Aorta (tissue), 5 donors: ENCODE data around the gene PHIP. TPM values are rescaled to one million over a fixed set of nuclear protein-coding genes. Genes with fewer than 3 reads are reported as not detected.

Source experiments
- ATAC-seq: fragments of 200-7000 bp; cut with Tn5 transposase; one replicate; pipeline ENCODE4 v1.9.1; 2022; ENCODE audit warnings: moderate library complexity; ENCODE audit not compliant: low FRiP score
- DNase-seq, 2 donors: peaks; one replicate each; pipeline ENCODE4 v3.0.0-alpha.2; 2020
- H3K27ac ChIP-seq, 2 donors: one replicate each; pipeline ENCODE4 v1.5.1; 2013; ENCODE audit warnings: low read length in 2 of 2, mild to moderate bottlenecking in 2 of 2, moderate library complexity in 2 of 2, control low read depth in 1 of 2, inconsistent platforms in 1 of 2, low read depth in 1 of 2
- H3K27me3 ChIP-seq, 2 donors: one replicate each; pipeline ENCODE4 v1.6.1; 2013; ENCODE audit warnings: control low read depth in 1 of 2, low read length in 1 of 2, mild to moderate bottlenecking in 1 of 2, moderate library complexity in 1 of 2; ENCODE audit not compliant: insufficient read depth in 2 of 2, control insufficient read depth in 1 of 2
- H3K36me3 ChIP-seq, 2 donors: one replicate each; pipeline ENCODE4 v1.6.1; 2013; ENCODE audit warnings: control low read depth in 1 of 2, low read length in 1 of 2, mild to moderate bottlenecking in 1 of 2; ENCODE audit not compliant: insufficient read depth in 2 of 2, control insufficient read depth in 1 of 2
- H3K4me1 ChIP-seq, 2 donors: one replicate each; pipeline ENCODE4 v1.6.1; 2013; ENCODE audit warnings: low read length in 2 of 2, control low read depth in 1 of 2, mild to moderate bottlenecking in 1 of 2, moderate library complexity in 1 of 2; ENCODE audit not compliant: insufficient read depth in 2 of 2, control insufficient read depth in 1 of 2
- H3K4me3 ChIP-seq, 2 donors: one replicate each; pipeline ENCODE4 v1.5.1; 2013; ENCODE audit warnings: low read length in 2 of 2, control low read depth in 1 of 2, mild to moderate bottlenecking in 1 of 2
- H3K9me3 ChIP-seq: one replicate; pipeline ENCODE4 v1.6.1; 2013; ENCODE audit warnings: mild to moderate bottlenecking, low read length; ENCODE audit not compliant: control insufficient read depth
- WGBS, 2 donors: extraction: QIAGEN DNeasy Blood & Tissue Kit; methylation state at CpG; one replicate each; pipeline ENCODE4 v1.1.7; 2013; 5-methylcytosine and 5-hydroxymethylcytosine counted together
- intact Hi-C, 2 donors: fragments of 100-400 bp; cut with DNase I; formaldehyde crosslinking; loops; one replicate each; pipeline versions ENCODE4 v1.14.2 to v1.15.0; 2022
- polyA plus RNA-seq, 2 donors: library from polyadenylated mRNA; stranded (reverse); fragments of 200-250 nt; gene quantifications; one replicate each; pipeline ENCODE4 v1.2.3, GENCODE V29; 2013
- total RNA-seq, 2 donors: library from RNA; stranded (reverse); fragmentation: NEBNext Ultra II Directional; extraction: Animal tissue kit (Norgen Biotek cat#: 25700); gene quantifications; one replicate each; pipeline ENCODE4 v1.2.1, GENCODE V29; 2021
- donor health status: healthy with polysubstance abuse.
- donor health status: Bipolar disorder and iron deficiency.
- donor health status: DM: no; HTN: no; CAD: no.
- donor health status: DM: no; HTN: no; CAD: no.
- donor health status: DM: yes; HTN: yes; CAD: no.

The PHIP gene
- total and polyA plus RNA-seq, 4 donors: 2.9 to 38.0 (median 21.0) TPM

DNA sequence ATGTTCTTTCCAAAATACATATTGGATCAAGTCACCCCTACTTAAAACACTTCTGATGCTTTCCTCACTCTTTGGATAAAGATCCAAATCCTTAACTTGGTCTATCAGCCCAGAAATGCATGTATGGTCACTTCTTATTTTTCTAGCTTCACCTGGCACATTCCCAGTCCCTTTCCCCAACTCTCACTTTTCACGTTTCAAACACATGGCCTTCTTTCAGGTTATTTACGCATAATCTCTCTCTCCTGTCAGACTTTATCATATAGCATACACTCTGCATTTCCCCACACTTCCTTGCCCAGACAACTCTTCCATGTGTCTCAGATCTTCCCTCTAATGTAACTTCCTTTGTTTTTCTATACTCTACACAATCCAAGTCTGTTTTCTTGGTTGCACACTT is 12.8 kb downstream of the PHIP start:
- DNase-seq (no peak), ATAC-seq (no peak)
- H3K9me3 ChIP-seq: no peaks in the 10 kb centered on the region
- H3K27ac ChIP-seq: no peak overlapping the region
- WGBS, 2 donors: 53 to 58% methylated on average over 2 of the region's 2 CpGs
- no peaks in the 10 kb centered on the region for H3K36me3 ChIP-seq
- intact Hi-C loops: no loop called here
- no peak overlapping the region for H3K4me3 ChIP-seq
- H3K4me1 ChIP-seq: peaks cover 5 to 8% of the 10 kb centered on the region in 2 donors
- no peaks in the 10 kb centered on the region for H3K27me3 ChIP-seq

GRCh38 chr6:79064635-79065034 is 13.4 kb downstream of the PHIP start:
- H3K4me1 ChIP-seq: peaks cover 5 to 8% of the 10 kb centered on the region in 2 donors
- intact Hi-C loops: no loop called here

DNA sequence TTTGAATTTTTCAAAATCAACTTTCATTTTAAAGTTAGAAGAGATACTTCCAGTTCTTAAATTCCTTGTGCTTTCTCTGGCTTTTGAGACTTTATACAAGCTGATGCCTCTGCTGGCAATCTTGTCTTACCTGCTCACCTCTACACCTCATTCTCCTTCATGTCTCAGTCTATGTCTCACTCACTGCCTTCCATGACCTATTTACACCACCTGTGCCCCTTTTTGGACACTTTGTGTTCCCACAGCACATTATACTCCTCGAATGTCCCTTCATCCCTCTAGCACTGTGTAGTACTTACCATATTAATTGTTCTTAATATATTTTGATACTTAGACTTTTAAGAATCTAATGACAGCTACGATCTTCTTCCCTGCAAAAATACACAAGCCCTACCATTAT is 15.3 kb downstream of the PHIP start:
- Histone ChIP-seq H3K36me3 (no peaks in the 10 kb centered on the region), H3K4me1 (peaks cover 5% of the 10 kb centered on the region in 2 donors), H3K27ac (peak overlapping the region in 1 of 2 donors; percentile 36), H3K27me3 (no peaks in the 10 kb centered on the region), H3K9me3 (no peaks in the 10 kb centered on the region), H3K4me3 (no peak overlapping the region)
- intact Hi-C loops: no loop called here
- no peak for ATAC-seq
- 90 to 95% methylated on average over 2 of the region's 2 CpGs for WGBS, 2 donors
- DNase-seq: no peak

More at GRCh38 chr6:79064635-79065034, 13.4 kb downstream of the PHIP start:
- no peak for ATAC-seq
- Histone ChIP-seq H3K27ac (no peak overlapping the region), H3K4me3 (no peak overlapping the region), H3K36me3 (no peaks in the 10 kb centered on the region), H3K27me3 (no peaks in the 10 kb centered on the region), H3K9me3 (no peaks in the 10 kb centered on the region)
- DNase-seq: no peak

GRCh38 chr6:79057746-79058145 is 20.3 kb downstream of the PHIP start:
- H3K9me3 ChIP-seq: no peaks in the 10 kb centered on the region
- intact Hi-C loops: no loop called here
- H3K4me3 ChIP-seq: no peak overlapping the region
- no peak overlapping the region for H3K27ac ChIP-seq
- ATAC-seq (no peak), DNase-seq (no peak)
- 97 to 100% methylated on average over 1 of the region's 1 CpG for WGBS, 2 donors
- H3K36me3 ChIP-seq: no peaks in the 10 kb centered on the region
- H3K27me3 ChIP-seq: no peaks in the 10 kb centered on the region
- H3K4me1 ChIP-seq: peaks cover 0 to 1% of the 10 kb centered on the region in 2 donors

GRCh38 chr6:79056226-79056625 is 21.8 kb downstream of the PHIP start:
- H3K4me1 ChIP-seq: no peaks in the 10 kb centered on the region
- H3K36me3 ChIP-seq: peaks cover 0 to 2% of the 10 kb centered on the region in 2 donors
- intact Hi-C loops: no loop called here
- H3K27ac ChIP-seq: no peak overlapping the region
- no peak for ATAC-seq
- no peak for DNase-seq
- H3K27me3 ChIP-seq: no peaks in the 10 kb centered on the region
- WGBS, 2 donors: 82 to 91% methylated on average over 1 of the region's 1 CpG
- no peak overlapping the region for H3K4me3 ChIP-seq
- no peaks in the 10 kb centered on the region for H3K9me3 ChIP-seq

- 95 to 97% methylated on average over 2 of the region's 2 CpGs for WGBS, 2 donors
- no peaks in the 10 kb centered on the region for H3K4me1 ChIP-seq
- no peaks in the 10 kb centered on the region for H3K9me3 ChIP-seq
- DNase-seq: no peak
- intact Hi-C loops: no loop called here
- no peak for ATAC-seq
- H3K27me3 ChIP-seq: no peaks in the 10 kb centered on the region
- peaks cover 0 to 2% of the 10 kb centered on the region in 2 donors for H3K36me3 ChIP-seq
- no peak overlapping the region for H3K27ac ChIP-seq
- H3K4me3 ChIP-seq: no peak overlapping the region
Measured at GRCh38 chr6:79048611-79049010, 29.4 kb downstream of the PHIP start.

DNA sequence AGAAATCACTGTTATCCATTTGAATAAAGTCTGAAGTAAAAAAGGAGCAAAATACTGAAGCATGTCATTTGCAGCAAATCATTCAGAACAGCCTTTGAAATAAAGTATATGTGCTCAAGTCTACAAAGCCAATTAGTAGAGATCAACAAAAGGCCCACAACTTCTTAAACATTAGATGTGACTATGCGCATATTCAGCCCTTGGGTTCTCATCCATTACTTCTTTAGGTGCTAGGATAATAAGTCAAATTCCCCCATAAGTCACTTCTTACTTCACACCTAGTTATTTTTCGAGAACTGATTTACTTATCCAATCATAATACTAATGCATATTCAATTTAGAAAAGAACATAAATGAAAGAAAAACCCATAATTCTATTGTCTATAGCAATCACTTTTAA is 31.0 kb downstream of the PHIP start:
- H3K27me3 ChIP-seq: no peaks in the 10 kb centered on the region
- DNase-seq (no peak), ATAC-seq (no peak)
- 97 to 99% methylated on average over 2 of the region's 2 CpGs for WGBS, 2 donors
- intact Hi-C loops: no loop called here
- peaks cover 0 to under 1% of the 10 kb centered on the region in 2 donors for H3K36me3 ChIP-seq
- H3K4me3 ChIP-seq: no peak overlapping the region
- H3K27ac ChIP-seq: no peak overlapping the region
- H3K9me3 ChIP-seq: no peaks in the 10 kb centered on the region
- H3K4me1 ChIP-seq: no peaks in the 10 kb centered on the region

DNA sequence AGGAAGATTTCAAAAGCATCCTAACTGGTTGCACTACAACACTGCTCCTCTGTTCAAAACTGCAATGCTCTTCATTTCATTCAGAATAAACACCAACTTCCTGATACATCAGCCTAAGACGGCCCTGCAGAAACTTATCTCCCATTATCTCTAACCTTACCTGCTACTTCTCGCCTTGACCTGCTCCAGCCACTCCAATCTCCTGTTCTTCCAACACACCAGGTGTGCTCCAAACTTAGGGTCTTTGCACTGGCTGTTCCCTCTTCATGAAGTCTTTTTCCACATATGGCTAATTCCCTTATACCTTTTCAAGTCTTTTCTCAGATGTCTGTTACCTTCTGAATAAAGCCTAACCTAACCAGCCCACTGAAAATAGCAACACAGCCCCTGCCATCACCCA is 32.1 kb downstream of the PHIP start:
- no peak for DNase-seq
- no peak overlapping the region for H3K27ac ChIP-seq
- H3K27me3 ChIP-seq: no peaks in the 10 kb centered on the region
- no peak overlapping the region for H3K4me3 ChIP-seq
- no peaks in the 10 kb centered on the region for H3K4me1 ChIP-seq
- intact Hi-C loops: no loop called here
- H3K9me3 ChIP-seq: no peaks in the 10 kb centered on the region
- WGBS, 2 donors: 82 to 84% methylated on average over 2 of the region's 2 CpGs
- H3K36me3 ChIP-seq: no peaks in the 10 kb centered on the region
- no peak for ATAC-seq

GRCh38 chr6:79042799-79043126 is 35.3 kb downstream of the PHIP start:
- 76 to 78% methylated on average over 5 of the region's 5 CpGs for WGBS, 2 donors

More at GRCh38 chr6:79042799-79043126, 35.3 kb downstream of the PHIP start:
- DNase-seq: no peak
- no peak overlapping the region for H3K4me3 ChIP-seq
- H3K9me3 ChIP-seq: no peaks in the 10 kb centered on the region
- H3K27me3 ChIP-seq: no peaks in the 10 kb centered on the region
- no peaks in the 10 kb centered on the region for H3K4me1 ChIP-seq
- H3K36me3 ChIP-seq: no peaks in the 10 kb centered on the region
- ATAC-seq: no peak
- intact Hi-C loops: no loop called here
- H3K27ac ChIP-seq: no peak overlapping the region
